GM18907 (cell line): Measurements from ENCODE around the gene UGT1A5.

Source experiments
- ATAC-seq: cut with Tn5 transposase; IDR thresholded peaks from one replicate; pipeline ENCODE4 v1.9.1; 2021; ENCODE audit warnings: mild to moderate bottlenecking, moderate library complexity; ENCODE audit not compliant: unreplicated experiment

The UGT1A5 gene

DNA sequence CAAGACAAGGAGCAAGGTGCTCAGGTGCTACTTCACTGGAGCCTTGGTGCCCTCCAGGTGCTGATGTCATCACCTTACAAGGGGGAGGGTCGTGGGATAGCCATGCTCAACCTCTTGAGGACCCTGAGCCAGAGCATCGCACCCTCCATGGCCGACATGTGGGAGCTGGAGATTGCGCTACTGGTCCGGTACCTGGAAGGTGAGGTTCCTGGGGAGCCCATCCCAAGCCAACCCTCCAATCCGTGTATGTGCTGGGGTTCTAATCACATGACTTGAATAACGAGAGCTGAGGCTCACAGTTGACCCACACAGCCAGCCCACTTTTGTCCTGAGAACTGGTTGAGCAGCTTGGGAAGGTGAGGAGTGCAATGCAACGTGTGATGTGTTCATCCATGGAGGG, 91.3 kb downstream of the UGT1A5 start:
- no peak for ATAC-seq

- no peak for ATAC-seq
Observed at GRCh38 chr2:233807215-233807865, 94.6 kb downstream of the UGT1A5 start.

- no peak for ATAC-seq
Observed at GRCh38 chr2:233807966-233808935, 95.5 kb downstream of the UGT1A5 start.

GRCh38 chr2:233810385-233810784, 97.7 kb downstream of the UGT1A5 start:
- ATAC-seq, result no peak

DNA sequence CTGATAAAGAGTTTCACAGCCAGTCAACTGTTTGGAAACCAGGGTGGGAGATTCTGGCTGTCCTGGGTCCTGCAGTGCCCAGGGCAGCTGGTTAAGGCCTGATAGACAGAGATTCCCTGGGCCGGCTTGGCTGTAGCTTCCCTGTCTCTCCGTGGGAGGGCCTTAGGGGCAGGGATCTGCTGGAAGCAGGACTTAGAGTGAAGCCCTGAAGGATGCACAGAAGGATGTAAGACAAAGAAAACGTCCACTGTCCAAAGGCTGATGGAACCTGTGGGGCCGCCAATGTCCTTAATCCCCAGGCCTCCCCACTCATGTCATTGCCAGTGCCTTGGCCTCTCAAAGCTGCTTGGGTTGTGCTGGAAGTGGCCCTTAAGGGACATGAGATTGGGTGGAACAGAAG, 98.4 kb downstream of the UGT1A5 start:
- no peak for ATAC-seq

GRCh38 chr2:233811732-233812131, 99.0 kb downstream of the UGT1A5 start:
- no peak for ATAC-seq

DNA sequence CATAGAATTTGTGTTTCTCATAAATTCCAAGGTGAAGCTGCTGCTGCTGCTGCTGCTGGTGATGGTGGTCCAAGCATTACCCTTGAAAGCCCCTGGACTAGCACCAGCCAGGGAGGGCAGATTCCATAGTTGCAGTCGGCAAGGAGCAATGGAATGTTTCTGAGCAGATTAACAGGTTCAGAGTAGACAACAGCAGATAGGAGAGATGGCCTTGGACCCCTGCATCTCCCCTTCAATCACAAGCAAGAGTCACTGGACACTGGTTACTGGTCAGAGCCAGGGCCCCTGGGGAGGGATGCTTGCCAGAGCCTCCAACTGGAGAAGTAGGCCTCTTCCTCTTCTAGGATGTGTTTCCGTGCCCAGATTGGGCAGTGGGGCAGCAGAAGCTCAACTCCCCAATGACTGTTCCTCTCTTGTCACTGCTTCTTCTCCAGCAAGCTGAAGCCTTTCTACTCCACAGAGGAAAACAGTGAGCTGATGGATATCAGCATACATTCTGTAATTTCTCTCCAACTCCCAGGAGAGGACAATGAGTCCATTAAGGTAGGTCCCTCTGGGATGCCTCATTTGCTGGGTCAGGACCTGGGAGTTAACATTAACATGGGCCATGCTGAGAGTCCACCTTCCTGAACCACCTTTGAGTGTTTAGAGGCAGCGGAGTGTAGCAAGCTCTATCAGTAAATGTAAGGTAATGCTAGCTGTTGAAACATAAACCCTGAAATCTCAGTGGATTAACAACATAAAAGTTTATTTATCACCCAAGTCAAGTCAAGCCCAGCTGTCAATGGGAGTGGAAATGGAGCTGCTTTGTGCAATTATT, 100.7 kb downstream of the UGT1A5 start:
- no peak for ATAC-seq

- no peak for ATAC-seq
Observed at GRCh38 chr2:233814056-233814835, 101.5 kb downstream of the UGT1A5 start.

DNA sequence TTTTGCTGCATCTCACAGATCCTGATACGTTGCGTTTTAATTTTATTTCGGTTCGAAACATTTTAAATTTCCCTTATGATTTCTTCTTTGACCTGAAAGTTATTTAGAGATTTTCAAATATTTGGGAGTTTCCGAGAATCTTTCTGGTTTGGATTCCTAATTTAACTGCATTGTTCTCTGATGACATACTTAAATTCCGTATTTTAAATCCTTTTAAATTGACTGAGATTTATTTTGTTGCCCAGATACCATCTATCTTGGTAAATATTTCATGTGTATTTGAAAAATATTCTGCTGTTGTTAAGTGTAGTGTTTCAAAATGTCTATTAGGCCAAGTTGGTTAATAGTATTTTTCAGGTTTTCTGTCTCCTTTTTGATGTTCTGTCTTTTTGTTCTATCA, 103.2 kb downstream of the UGT1A5 start:
- ATAC-seq, result no peak

DNA sequence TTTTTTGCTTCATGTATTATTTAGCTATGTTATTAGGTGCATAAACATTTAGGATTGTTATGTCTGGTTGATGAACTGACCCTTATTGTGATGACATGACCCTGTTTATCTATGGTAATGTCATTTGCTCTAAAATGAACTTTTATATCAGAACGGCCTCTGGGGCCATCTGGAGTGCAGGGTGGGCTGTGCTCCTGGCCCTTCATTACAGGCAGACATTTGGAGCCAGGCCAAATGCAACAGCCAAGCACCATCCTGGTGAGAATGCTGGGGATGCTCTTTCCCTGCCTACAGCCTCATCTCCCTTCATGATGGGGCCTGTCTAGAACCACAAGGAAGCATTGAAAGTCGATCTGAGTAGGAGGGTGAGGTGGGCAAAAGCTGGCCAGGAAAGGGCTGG, 103.6 kb downstream of the UGT1A5 start:
- no peak for ATAC-seq

GRCh38 chr2:233816771-233817170, 104.1 kb downstream of the UGT1A5 start:
- ATAC-seq, result no peak

- ATAC-seq, result no peak
Observed at GRCh38 chr2:233817361-233817911, 104.7 kb downstream of the UGT1A5 start.

DNA sequence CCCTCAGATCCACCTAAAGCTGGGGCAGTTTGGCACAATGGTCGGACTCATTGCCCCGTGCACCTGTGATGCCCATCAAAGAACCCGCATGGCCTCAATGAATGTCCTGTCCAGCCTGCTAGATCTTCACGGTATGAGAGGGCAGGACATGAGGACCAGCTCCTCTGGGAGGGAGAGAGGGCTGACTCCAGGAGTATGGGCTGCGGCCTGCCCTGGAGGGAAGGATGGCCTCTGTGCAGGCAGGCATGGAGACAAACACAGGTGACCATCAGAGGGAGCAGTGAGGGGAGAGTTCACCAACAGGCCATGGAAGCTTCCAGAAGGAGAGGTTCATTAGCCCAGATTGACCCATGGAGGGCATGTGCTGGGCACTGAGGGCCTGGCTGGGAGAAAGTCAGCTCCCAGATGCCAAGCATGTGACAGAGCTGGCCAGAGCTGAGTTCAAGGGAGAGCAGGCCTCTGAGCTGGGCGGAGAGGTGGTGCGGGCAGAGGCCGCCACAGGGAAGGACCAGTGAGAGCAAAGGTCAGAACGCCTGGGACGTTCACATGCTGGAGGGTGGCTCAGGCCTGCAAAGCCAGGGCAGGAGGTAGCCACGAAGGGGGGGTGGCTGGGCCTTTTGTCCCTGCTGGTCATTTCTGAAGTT, 105.4 kb downstream of the UGT1A5 start:
- no peak for ATAC-seq

DNA sequence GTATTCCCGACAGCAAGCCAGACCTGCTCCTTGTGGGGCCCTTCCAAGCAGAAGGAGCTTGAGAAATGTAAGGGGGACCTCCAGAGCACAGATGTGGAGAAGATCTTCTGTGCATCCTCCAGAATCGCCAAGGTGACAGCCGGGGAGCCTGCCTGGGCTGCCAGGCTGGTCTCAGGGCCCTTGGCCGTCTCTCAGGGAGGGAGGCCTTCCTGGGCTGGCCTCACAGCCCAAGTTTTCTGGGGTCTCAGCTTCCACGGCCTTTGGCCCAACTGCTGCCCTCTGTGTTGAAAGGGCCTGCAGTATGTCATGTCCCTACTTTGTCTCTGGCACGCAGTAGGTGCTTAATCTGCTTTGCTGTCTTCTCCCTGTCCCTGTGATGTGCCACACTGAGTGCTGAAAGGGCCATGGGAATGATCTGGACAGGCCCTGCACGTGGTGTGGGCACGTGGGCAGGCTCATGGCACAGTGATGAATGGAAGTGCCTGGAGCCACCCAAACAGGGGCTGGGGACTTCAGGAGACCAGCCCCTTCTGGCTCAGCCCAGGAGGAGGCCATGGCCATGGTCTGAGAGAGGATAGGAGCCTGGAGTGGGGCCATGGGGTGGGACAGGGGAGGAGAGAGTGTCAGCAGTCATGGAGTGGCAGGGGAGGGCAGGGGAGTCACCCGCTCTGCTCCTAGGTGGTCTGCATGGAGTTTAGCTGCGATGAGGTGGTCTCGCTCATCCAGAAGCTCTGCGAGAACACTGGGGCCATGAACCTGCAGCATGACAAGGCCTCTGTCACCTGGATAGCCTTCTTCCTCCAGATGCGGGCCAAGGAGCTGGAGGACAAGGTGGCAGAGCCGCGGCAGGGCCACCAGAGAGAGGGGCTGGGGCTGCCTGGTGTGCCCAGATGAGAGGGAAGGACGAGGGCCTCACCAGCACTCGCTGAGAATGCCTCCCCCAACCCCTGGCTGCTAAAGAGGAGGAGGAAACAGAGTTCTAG, 106.2 kb downstream of the UGT1A5 start:
- ATAC-seq, result no peak

DNA sequence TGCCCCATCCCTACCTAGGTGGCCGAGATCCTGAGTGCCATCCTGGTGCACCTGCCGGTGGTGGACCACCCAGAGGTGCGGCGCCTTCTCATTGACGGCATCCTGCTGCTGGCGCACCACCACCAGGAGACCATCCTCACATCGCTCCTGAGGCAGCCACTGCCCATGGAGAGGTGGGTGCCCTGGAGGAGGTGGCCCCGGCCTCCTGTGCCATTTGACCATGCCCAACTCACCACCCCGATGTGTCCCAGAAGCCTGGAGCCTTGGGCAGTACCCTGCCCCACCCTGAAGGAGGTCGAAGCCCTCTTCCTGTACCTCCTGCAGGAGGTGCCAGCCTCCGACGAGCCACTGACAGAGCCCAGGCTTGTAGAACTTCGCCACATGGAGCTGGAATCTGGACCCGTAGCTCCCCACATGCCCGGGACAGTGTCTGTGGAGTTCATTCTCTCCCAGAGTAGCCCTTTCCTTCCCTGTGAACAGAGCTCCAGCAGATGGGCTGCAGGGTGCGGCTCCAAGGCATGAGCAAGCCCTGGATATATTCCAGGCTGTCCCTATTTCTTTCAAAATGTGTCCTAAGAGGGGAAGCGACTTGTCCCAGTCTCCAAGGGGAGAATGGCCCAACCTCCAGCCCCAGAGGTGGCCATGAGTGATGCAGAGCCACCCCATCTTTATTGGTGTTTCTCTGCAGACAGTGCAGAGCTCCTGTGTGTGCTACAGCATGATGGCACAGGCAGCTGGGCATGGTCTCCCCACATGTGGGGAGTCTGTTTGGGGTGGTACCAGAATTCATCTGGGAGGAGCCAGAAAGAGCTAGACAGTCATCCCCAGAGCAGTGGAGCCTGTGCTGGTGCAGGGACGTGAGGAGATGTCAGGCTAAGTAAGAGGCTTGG, 107.4 kb downstream of the UGT1A5 start:
- ATAC-seq, result no peak

GRCh38 chr2:233820774-233821105, 108.0 kb downstream of the UGT1A5 start:
- no peak for ATAC-seq

GRCh38 chr2:233821196-233821595, 108.5 kb downstream of the UGT1A5 start:
- no peak for ATAC-seq

DNA sequence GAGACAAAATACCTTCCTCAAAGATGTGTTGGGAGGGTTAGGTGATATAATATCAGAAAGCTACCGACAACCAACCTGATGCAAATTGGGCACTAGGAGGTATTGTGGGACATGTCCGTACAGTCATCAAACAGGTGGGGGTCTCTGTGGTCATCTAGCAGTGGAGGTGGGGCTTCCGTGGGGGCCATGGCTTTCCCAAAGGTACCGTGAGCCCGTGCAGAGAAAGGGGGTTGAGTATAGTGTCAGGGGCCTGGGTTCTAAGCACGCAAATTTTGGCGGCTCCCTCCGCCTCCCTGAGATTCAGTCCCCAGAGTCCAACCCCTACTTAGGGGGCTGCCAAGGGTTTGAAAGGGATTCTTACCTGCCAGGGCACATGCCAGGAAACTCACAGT, 109.0 kb downstream of the UGT1A5 start:
- no peak for ATAC-seq
